GM19438 (cell line): ENCODE results near the gene KLK11.

Experiments used
- ATAC-seq: cut with Tn5 transposase; IDR thresholded peaks from one replicate; pipeline ENCODE4 v1.9.1; 2021; ENCODE audit warnings: low read depth; ENCODE audit not compliant: unreplicated experiment

KLK11 gene, protein sequence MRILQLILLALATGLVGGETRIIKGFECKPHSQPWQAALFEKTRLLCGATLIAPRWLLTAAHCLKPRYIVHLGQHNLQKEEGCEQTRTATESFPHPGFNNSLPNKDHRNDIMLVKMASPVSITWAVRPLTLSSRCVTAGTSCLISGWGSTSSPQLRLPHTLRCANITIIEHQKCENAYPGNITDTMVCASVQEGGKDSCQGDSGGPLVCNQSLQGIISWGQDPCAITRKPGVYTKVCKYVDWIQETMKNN

GRCh38 chr19:51026554-51026831 is at the start of gene KLK11:
Gene KLK11, minus strand, starts transcription at chr19:51026616. Its CDS starts 985 bp downstream, at chr19:51025631.
- ATAC-seq, result no peak

DNA sequence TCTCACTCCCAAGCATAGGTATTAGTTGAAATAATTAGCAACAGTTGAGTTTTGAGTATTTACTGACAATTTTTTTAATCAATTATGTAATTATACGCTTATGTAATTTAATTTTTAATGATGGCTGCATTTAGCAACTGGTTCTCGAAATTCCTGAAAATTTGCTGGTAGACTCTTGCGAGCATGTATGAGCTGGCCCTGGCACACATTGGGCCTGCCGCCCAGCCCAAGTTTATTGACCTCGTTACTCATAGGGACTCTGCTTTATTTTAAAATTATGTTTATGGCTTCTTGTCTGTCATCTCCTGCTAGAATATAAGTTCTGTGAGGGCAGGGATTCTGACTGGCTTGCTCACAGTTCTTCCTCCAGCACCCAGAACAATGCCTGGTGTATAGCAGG is 49.6 kb upstream of the KLK11 start:
- ATAC-seq, result no peak

DNA sequence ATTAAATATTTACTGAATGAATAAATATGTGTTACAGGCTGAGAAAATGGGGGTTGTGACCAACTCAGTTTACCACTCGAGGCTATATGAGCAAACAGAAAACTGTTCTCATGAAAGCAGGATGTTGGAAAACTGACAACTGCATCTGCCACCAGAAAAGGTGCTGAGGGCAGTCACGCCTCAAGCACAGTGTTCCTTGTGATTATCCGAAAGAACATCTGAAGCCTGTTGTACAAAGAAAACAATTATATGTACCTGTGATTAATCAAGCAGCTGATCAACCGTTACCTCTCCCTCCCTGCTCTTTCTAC is 44.6 kb upstream of the KLK11 start:
- ATAC-seq, result no peak

DNA sequence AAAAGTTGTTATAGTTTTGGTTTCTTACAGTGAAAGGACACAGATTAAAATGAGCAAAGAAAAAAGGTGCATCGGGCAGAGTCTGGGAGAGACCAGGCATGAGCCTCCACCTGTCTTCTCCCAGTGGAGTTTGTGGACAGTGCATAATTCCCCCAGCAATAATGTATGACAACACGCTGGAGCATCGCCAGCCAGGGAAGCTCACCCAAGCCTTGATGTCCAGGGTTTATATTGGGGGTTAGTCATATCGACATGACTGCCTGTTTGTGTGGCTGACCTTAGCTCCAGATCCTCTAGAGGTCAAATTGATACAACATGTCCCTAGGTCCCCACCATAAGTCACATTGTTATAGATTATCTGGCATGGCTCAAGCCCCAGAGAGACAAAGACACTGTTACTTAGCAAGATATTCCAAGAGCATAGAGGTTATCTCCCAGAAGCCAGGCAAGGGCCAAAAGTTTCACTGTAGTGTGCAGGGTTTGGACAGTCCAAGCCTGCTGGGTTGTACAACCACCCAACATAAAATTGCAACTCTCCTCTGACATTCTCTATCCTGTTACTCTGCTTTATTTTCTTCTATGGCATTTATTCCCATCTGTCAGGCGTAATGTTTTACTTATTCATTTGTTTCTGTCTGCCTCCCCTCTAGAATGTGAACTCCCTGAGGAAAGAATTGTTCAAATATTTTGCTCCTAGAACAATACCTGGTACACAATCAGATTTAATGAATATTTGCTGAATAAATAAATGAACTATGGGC is 44.1 kb upstream of the KLK11 start:
- no peak for ATAC-seq

- ATAC-seq, result no peak
Observed at GRCh38 chr19:51066393-51067186, 40.2 kb upstream of the KLK11 start.

- no peak for ATAC-seq
Observed at GRCh38 chr19:51065221-51065960, 39.0 kb upstream of the KLK11 start.

DNA sequence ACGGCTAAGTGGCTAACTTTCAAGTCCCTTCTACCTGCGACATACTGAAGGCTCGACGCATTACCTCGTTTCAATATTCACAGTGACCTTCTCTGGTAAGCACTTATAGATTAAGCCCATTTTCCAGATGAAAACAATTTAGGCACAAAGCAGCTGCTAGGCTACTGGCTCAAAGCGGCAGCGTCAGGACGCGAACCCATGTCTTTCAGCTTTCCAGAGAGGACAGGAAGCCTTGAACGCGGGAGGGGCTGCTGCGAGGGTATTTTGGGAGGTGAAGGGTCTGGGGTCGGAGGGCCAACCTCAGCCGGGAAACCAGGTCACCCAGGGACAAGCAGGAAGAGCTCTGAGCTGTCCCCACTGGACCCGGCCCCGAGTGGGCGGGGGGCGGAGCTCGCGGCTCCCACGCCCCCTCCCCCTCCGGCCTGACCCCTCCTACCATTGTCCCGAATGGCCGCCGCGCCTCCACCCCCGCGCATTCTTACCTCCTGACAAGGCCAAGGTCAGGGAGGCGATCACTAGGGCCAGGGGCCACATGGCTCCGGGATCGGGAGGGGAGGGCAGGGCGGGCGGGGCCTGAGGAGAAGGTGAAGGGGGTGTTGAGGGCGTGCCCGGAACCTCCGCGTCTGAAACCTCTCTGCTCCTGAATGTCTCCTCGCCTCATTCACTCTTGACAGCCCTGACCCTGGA is 38.3 kb upstream of the KLK11 start, which contains the start of gene KLK13:
TSS of gene KLK13 (minus strand) at position 559 of the 687 bp plus-strand sequence. CDS start at position 534, 25 bp downstream.
- ATAC-seq, result no peak

GRCh38 chr19:51063664-51064063 is 37.2 kb upstream of the KLK11 start:
- ATAC-seq, result no peak

GRCh38 chr19:51060973-51061372 is 34.6 kb upstream of the KLK11 start:
- ATAC-seq, result no peak

DNA sequence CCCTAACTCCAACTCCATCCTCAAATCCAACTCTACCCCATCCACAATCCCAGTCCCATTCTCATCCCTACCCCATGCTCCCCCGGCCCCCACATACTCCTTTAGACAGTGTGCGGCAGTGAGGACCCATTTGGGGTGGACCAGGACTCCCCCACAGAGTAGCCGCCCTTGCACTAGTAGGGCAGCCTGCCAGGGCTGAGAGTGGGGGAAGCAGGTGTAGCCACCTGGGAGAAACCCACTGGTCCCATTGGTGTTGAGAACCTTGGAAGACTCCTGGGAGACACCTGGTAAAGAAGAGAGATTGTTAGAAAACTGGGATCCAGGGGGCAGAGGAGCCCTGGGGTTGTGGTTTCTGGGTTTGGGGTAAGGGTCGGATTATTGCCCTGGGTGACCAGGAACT is 33.9 kb upstream of the KLK11 start:
- no peak for ATAC-seq

DNA sequence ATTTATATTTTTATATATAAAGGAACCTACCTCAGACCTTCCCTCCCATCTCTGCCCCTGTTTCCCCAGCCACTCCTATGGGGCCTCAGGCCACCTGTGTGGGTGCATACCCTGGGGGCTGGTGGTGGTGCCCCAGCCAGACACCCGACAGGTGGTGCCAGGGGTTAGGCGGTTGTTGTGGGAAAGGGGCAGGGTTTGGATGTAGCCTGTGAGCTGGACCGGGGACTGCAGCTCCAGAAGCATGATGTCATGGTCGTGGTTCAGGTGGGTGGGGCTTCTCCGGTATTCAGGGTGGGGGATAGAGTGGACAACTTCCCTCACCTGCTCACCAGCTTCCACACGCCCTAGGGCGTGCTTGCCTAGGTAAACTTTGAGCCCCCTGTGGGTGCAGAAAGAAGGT is 33.3 kb upstream of the KLK11 start:
- ATAC-seq, result no peak

GRCh38 chr19:51055866-51056265 is 29.4 kb upstream of the KLK11 start:
- no peak for ATAC-seq

- ATAC-seq, result no peak
Observed at GRCh38 chr19:51047031-51047335, 20.6 kb upstream of the KLK11 start.

GRCh38 chr19:51044327-51044726 is 17.9 kb upstream of the KLK11 start:
- ATAC-seq, result no peak

DNA sequence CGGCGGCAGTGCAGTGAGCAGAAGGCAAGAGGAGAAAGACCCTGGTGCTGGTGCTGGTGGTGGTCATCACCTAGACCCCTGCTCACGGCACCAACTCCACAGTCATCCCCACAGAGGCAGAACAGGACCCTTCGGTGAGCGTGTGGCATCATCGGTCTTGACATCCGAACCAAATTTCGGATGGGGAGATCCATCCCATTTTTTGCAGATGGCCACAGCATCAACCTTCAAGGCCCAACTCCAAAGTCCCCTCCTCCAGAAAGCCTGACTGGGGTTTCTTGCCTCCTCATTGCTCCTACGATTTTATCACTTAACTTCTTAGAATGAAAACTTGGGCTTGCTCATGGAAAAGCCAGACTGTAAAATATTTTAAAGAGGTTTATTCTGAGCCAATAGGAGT is 17.1 kb upstream of the KLK11 start:
- ATAC-seq, result no peak

- no peak for ATAC-seq
Observed at GRCh38 chr19:51040151-51040550, 13.7 kb upstream of the KLK11 start.

DNA sequence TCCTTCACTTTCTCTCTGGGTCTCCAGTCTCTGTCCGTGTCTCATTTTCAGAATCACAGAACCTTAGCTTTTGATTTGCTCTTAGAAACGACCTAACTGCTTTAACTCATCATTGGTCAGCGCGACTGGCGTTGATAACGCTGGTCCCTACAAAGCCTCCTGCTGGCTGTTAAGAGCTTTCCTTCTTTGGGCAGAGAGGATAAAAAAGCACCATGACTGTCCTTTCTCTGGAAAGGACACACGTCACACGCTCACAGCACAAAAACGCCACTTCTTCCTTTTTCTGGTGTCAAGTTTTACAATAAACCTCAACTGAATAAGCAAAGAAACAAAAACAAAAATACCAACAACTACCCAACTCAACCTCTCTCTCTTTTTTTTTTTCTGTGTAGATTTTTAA is 10.1 kb upstream of the KLK11 start:
- ATAC-seq, result no peak

GRCh38 chr19:51034704-51035103 is 8.3 kb upstream of the KLK11 start, which contains the start of gene KLK12:
Gene KLK12, minus strand, starts transcription at chr19:51035002. Its CDS starts 381 bp downstream, at chr19:51034621.
- no peak for ATAC-seq

DNA sequence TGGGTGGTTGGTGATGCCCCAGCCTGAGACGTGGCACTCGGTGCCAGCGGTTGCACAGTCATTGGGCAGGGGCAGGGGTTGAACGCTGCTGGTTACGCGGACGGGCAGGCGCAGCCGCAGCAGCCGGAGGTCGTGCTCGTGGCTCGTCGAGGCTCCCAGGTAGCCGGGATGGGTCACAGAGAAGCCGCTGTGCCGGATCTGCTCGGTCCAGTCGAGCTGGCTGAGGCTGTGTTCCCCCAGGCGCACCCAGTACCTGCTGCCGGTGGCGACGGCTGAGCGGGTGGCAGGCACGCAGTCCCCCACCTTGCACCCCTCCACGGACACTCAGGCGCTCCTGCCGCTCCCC is 5.4 kb upstream of the KLK11 start:
- ATAC-seq, result no peak

DNA sequence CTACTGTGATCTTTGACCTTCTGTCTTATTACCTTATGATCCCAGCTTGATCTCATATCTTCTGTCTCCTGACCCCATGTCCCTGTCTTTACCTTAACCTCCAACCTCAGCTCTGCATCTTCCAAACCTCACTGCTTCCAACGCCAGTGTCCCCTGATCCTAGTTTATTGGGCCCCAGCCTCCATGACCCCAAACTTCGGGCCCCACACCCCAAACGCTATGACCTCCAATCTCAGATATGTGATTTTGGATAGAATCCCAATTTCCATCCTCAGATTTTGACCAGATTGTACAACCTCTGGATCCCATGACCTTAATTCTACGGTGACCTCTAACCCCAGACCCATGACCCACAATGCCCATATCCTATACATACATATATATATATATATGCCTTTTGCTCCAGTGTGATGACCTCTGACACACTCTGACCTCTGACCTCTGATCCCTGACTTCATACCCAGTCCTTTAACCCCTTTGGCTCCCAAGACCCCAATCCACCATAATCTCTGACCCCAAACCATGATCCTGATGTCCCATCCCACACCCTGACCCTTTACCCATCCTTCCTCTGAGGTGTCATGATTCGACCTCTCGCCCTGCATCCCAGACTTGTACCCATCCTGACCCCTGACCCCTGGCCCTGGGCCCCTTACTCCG is 4.9 kb upstream of the KLK11 start:
- no peak for ATAC-seq
